Gastrocnemius medialis (tissue), 4 donors: ENCODE measurements around the gene GABARAPL2.

Experiments
- POLR2A ChIP-seq, 2 donors: fragments of 450-650 bp; IDR thresholded peaks; one replicate each; pipeline ENCODE4 v1.6.1; 2017; ENCODE audit warnings: antibody characterized with exemption in 2 of 2, mild to moderate bottlenecking in 2 of 2, moderate library complexity in 2 of 2
- TF ChIP-seq, protein P1 (sequence below), 5 experiments: fragments of 450-650 bp in 3 of 5; fragments of 200-600 bp in 2 of 5; sonication (generic) in 2 of 5; IDR thresholded peaks in 4 of 5; conservative IDR thresholded peaks in 1 of 5; 1 replicate in 4 of 5; 2 replicates in 1 of 5; pipeline ENCODE4 v1.5.1; 2016 to 2019; ENCODE audit warnings: antibody characterized with exemption in 5 of 5, mild to moderate bottlenecking in 3 of 5, moderate library complexity in 3 of 5

DNA sequence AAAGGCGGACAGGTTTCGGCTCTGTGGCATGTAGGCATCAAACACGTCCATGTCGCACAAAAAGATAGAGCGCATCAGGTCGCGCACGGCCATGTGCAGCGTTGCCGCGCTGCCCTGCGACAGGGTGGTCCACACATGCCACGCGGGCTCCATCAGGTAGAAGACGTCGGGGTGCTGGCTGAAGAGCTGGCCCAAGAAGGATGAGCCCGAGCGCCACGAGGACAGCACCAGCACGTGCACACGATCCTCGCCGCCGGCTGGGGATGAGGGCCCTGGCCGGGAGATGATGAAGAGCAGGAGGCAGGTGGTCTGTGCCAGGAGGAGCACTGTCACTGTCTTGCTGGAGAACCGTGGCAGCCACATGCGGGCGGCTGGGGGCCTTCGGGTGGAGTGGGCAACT is 36.2 kb upstream of the GABARAPL2 start:
- TF ChIP-seq, protein P1, sequence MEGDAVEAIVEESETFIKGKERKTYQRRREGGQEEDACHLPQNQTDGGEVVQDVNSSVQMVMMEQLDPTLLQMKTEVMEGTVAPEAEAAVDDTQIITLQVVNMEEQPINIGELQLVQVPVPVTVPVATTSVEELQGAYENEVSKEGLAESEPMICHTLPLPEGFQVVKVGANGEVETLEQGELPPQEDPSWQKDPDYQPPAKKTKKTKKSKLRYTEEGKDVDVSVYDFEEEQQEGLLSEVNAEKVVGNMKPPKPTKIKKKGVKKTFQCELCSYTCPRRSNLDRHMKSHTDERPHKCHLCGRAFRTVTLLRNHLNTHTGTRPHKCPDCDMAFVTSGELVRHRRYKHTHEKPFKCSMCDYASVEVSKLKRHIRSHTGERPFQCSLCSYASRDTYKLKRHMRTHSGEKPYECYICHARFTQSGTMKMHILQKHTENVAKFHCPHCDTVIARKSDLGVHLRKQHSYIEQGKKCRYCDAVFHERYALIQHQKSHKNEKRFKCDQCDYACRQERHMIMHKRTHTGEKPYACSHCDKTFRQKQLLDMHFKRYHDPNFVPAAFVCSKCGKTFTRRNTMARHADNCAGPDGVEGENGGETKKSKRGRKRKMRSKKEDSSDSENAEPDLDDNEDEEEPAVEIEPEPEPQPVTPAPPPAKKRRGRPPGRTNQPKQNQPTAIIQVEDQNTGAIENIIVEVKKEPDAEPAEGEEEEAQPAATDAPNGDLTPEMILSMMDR (IDR thresholded peaks at IDR 0.05 in 4 of 5, conservative IDR thresholded peaks at IDR 0.05 in 1 of 5), result no peak
- TF ChIP-seq POLR2A (IDR thresholded peaks at IDR 0.05), result no peak
